H1 (cell line): ENCODE measurements around the gene CAPN11. TPM values are rescaled to one million over a fixed set of nuclear protein-coding genes. Genes with fewer than 3 reads are reported as not detected.
A peak's percentile ranks its signal among the peaks of the same experiment; 100 is the strongest.

Experiments used
- CTCF ChIA-PET: fragments of 300-600 bp; sonication (Branson Sonifier 250); formaldehyde crosslinking; loops from one replicate; lab custom pipeline; 2021; ENCODE audit not compliant: partially characterized antibody; lab: Charles Lee
- POLR2A ChIA-PET: fragments of 300-600 bp; sonication (Branson Sonifier 250); formaldehyde crosslinking; loops from one replicate; lab custom pipeline; 2021; ENCODE audit warnings: inconsistent platforms; ENCODE audit not compliant: partially characterized antibody; lab: Charles Lee
- DNase-seq, 2 experiments: peaks; one replicate each; pipeline versions ENCODE4 v3.0.0 to v3.0.0-alpha.2; 2010 to 2022; ENCODE audit warnings: low spot score in 2 of 2, low read depth in 1 of 2, mixed read lengths in 1 of 2
- FAIRE-seq: peaks from 2 replicates; lab custom pipeline; 2011; peaks lifted over from hg19 to GRCh38; lab: Jason Lieb, UNC
- H2AFZ ChIP-seq: 2 replicates; pipeline ENCODE4 v1.8.1; 2012; ENCODE audit warnings: low read length, inconsistent platforms
- H2AK5ac ChIP-seq: 2 replicates; pipeline ENCODE4 v1.6.1; 2013; ENCODE audit warnings: low read depth, low read length
- H2BK120ac ChIP-seq: replicated peaks from 2 replicates; pipeline ENCODE3; 2013; ENCODE audit warnings: low read depth, low read length, inconsistent platforms
- H2BK12ac ChIP-seq: 2 replicates; pipeline ENCODE4 v1.6.1; 2013; ENCODE audit warnings: low read depth, low read length
- H2BK15ac ChIP-seq: 2 replicates; pipeline ENCODE4 v1.6.1; 2013; ENCODE audit warnings: low read length
- H2BK20ac ChIP-seq: 2 replicates; pipeline ENCODE4 v1.6.1; 2013; ENCODE audit warnings: low read length
- H2BK5ac ChIP-seq: 2 replicates; pipeline ENCODE4 v1.6.1; 2013; ENCODE audit warnings: low read depth, low read length
- H3K14ac ChIP-seq: 2 replicates; pipeline ENCODE4 v1.6.1; 2013; ENCODE audit warnings: inconsistent platforms; ENCODE audit not compliant: insufficient read length
- H3K18ac ChIP-seq: 2 replicates; pipeline ENCODE4 v1.6.1; 2013; ENCODE audit warnings: low read length; ENCODE audit errors: extremely low read depth
- H3K23ac ChIP-seq: 2 replicates; pipeline ENCODE4 v1.6.1; 2013; ENCODE audit warnings: inconsistent platforms; ENCODE audit not compliant: insufficient read length
- H3K23me2 ChIP-seq: 2 replicates; pipeline ENCODE4 v1.6.1; 2013; ENCODE audit warnings: low read depth, low read length
- H3K27ac ChIP-seq: 2 replicates; pipeline ENCODE4 v1.6.1; 2011; ENCODE audit warnings: low read depth, low read length, inconsistent platforms
- H3K27me3 ChIP-seq, 4 experiments: replicated peaks in 1 of 4; 1 replicate in 1 of 4; 2 replicates in 3 of 4; pipeline versions ENCODE4 v1.6.1 to v1.8.1; 2011 to 2013; ENCODE audit warnings: low read length in 3 of 4, mild to moderate bottlenecking in 3 of 4, inconsistent platforms in 2 of 4, mixed read lengths in 2 of 4, moderate library complexity in 1 of 4; ENCODE audit not compliant: control insufficient read depth in 3 of 4, insufficient read depth in 3 of 4; ENCODE audit errors: extremely low read depth in 1 of 4
- H3K36me3 ChIP-seq, 4 experiments: 2 replicates each; pipeline versions ENCODE4 v1.6.1 to v1.8.1; 2011 to 2013; ENCODE audit warnings: mild to moderate bottlenecking in 4 of 4, low read length in 3 of 4, moderate library complexity in 2 of 4, control low read depth in 1 of 4, inconsistent platforms in 1 of 4; ENCODE audit not compliant: insufficient read depth in 4 of 4, control insufficient read depth in 2 of 4
- H3K4ac ChIP-seq: replicated peaks from 2 replicates; pipeline ENCODE3; 2013; ENCODE audit warnings: low read length, low read depth, mixed read lengths, inconsistent platforms; ENCODE audit not compliant: insufficient read length
- H3K4me1 ChIP-seq, 4 experiments: replicated peaks in 1 of 4; 1 replicate in 1 of 4; 2 replicates in 3 of 4; pipeline versions ENCODE4 v1.6.1 to v1.8.1; 2011 to 2013; ENCODE audit warnings: low read length in 3 of 4, inconsistent platforms in 2 of 4, mixed read lengths in 1 of 4; ENCODE audit not compliant: insufficient read depth in 4 of 4, control insufficient read depth in 3 of 4
- H3K4me2 ChIP-seq, 2 experiments: 2 replicates each; pipeline versions ENCODE4 v1.6.1 to v1.8.1; 2011 to 2013; ENCODE audit warnings: low read depth in 2 of 2, low read length in 2 of 2, control low read depth in 1 of 2, inconsistent platforms in 1 of 2, mild to moderate bottlenecking in 1 of 2; ENCODE audit not compliant: insufficient read depth in 1 of 2
- H3K4me3 ChIP-seq, 4 experiments: fragments of 200-600, 300-600 bp in 1 of 4; sonication (generic), shearing (Covaris generic), sonication (Bioruptor Twin) in 1 of 4; 2 replicates each; pipeline versions ENCODE4 v1.5.1 to v1.8.1; 2011 to 2016; ENCODE audit warnings: low read length in 4 of 4, low read depth in 3 of 4, control low read depth in 2 of 4, inconsistent platforms in 2 of 4, mild to moderate bottlenecking in 2 of 4, mixed read lengths in 1 of 4, moderate library complexity in 1 of 4; ENCODE audit not compliant: insufficient read depth in 2 of 4; ENCODE audit errors: extremely low read depth in 1 of 4
- H3K56ac ChIP-seq: replicated peaks from 2 replicates; pipeline ENCODE3; 2013; ENCODE audit warnings: low read depth, mild to moderate bottlenecking, mixed read lengths, low read length, inconsistent platforms; ENCODE audit not compliant: insufficient read length
- H3K79me1 ChIP-seq: 2 replicates; pipeline ENCODE4 v1.6.1; 2013; ENCODE audit warnings: low read depth, low read length, control low read depth
- H3K79me2 ChIP-seq, 2 experiments: 2 replicates each; pipeline versions ENCODE4 v1.6.1 to v1.8.1; 2012 to 2013; ENCODE audit warnings: low read length in 2 of 2, mild to moderate bottlenecking in 2 of 2, inconsistent platforms in 1 of 2; ENCODE audit not compliant: insufficient read depth in 2 of 2, control insufficient read depth in 1 of 2
- H3K9ac ChIP-seq, 4 experiments: replicated peaks in 1 of 4; 1 replicate in 1 of 4; 2 replicates in 3 of 4; pipeline versions ENCODE4 v1.6.1 to v1.8.1; 2011 to 2013; ENCODE audit warnings: low read depth in 3 of 4, low read length in 3 of 4, control low read depth in 2 of 4, mild to moderate bottlenecking in 2 of 4, moderate library complexity in 2 of 4, inconsistent platforms in 1 of 4; ENCODE audit errors: extremely low read depth in 1 of 4
- H3K9me3 ChIP-seq, 2 experiments: 2 replicates each; pipeline versions ENCODE4 v1.6.1 to v1.8.1; 2012 to 2013; ENCODE audit warnings: mild to moderate bottlenecking in 2 of 2, moderate library complexity in 2 of 2, control low read depth in 1 of 2, inconsistent platforms in 1 of 2, low read depth in 1 of 2, low read length in 1 of 2, mixed read lengths in 1 of 2; ENCODE audit not compliant: insufficient read depth in 2 of 2
- H4K20me1 ChIP-seq, 2 experiments: replicated peaks in 1 of 2; 2 replicates each; pipeline versions ENCODE3 to v1.8.1; 2011 to 2013; ENCODE audit warnings: inconsistent platforms in 2 of 2, low read length in 2 of 2, mild to moderate bottlenecking in 1 of 2; ENCODE audit not compliant: insufficient read depth in 2 of 2, control insufficient read depth in 1 of 2
- H4K5ac ChIP-seq: 2 replicates; pipeline ENCODE4 v1.6.1; 2013; ENCODE audit warnings: low read length, low read depth, mixed read lengths, inconsistent platforms; ENCODE audit not compliant: insufficient read length
- H4K8ac ChIP-seq: 2 replicates; pipeline ENCODE4 v1.8.0; 2013; ENCODE audit warnings: mild to moderate bottlenecking, moderate library complexity, low read length, inconsistent platforms; ENCODE audit not compliant: insufficient read depth; ENCODE audit errors: extremely low read depth
- H4K91ac ChIP-seq: replicated peaks from 2 replicates; pipeline ENCODE3; 2013; ENCODE audit warnings: low read length, mixed read lengths, inconsistent platforms; ENCODE audit not compliant: insufficient read length
- ATF2 ChIP-seq: IDR thresholded peaks from 2 replicates; pipeline ENCODE4 v1.6.1; 2012; ENCODE audit warnings: low read length, inconsistent platforms
- EGR1 ChIP-seq: IDR thresholded peaks from 2 replicates; pipeline ENCODE4 v1.6.1; 2011; ENCODE audit warnings: low read depth, low read length, borderline replicate concordance
- KDM4A ChIP-seq: IDR thresholded peaks from one replicate; pipeline ENCODE4 v1.7.1; 2012; ENCODE audit warnings: low read depth, mild to moderate bottlenecking, moderate library complexity, low read length, inconsistent platforms; ENCODE audit not compliant: severe bottlenecking
- MAFK ChIP-seq: IDR thresholded peaks from 2 replicates; pipeline ENCODE4 v1.6.1; 2012; ENCODE audit warnings: low read depth, mild to moderate bottlenecking, improper control_type of control experiment, low read length
- NRF1 ChIP-seq: IDR thresholded peaks from 2 replicates; pipeline ENCODE4 v1.6.1; 2011; ENCODE audit warnings: mild to moderate bottlenecking, low read depth, low read length, improper control_type of control experiment
- POLR2AphosphoS5 ChIP-seq: IDR thresholded peaks from 2 replicates; pipeline ENCODE4 v1.6.1; 2011; ENCODE audit warnings: low read depth, low read length
- SP1 ChIP-seq: IDR thresholded peaks from 2 replicates; pipeline ENCODE4 v1.6.1; 2011; ENCODE audit warnings: low read depth, low read length
- WGBS, 2 experiments: shearing (Covaris generic) in 1 of 2; methylation state at CpG; one replicate each; pipeline versions ENCODE4 v1.1.6 to v1.1.7; 2013 to 2015; ENCODE audit warnings: low lambda C conversion rate in 2 of 2, mixed read lengths in 2 of 2, inconsistent platforms in 1 of 2, low coverage in 1 of 2, missing lambda C conversion rate in 1 of 2; ENCODE audit not compliant: insufficient replicate concordance in 2 of 2, insufficient coverage in 1 of 2, insufficient read length in 1 of 2; ENCODE audit errors: extremely low coverage in 1 of 2, missing lambda C conversion rate in 1 of 2; 5-methylcytosine and 5-hydroxymethylcytosine counted together
- polyA plus RNA-seq, 7 experiments: library from polyadenylated mRNA; depleted of rRNA in 3 of 7; stranded (reverse) in 5 of 7; unstranded in 2 of 7; fragments of >200 nt in 5 of 7; fragments of 200-250 nt in 2 of 7; gene quantifications; 1 replicate in 5 of 7; 2 replicates in 1 of 7; 4 replicates in 1 of 7; pipeline versions ENCODE4 v1.2.1 to v1.2.3, GENCODE V29; 2011 to 2013; ENCODE audit warnings: missing spikeins in 2 of 7, mixed read lengths in 2 of 7
- total RNA-seq: library from RNA; stranded (reverse); fragmentation: NEBNext Ultra II Directional; extraction: Animal tissue kit (Norgen Biotek cat#: 25700); gene quantifications from 2 replicates; pipeline ENCODE4 v1.2.1, GENCODE V29; 2021

Gene CAPN11
- total and polyA plus RNA-seq, 2 of the 8 experiments (the other 6 are each of a cell fraction or from before 2014, with no cell fraction given): 0.95 to 0.97 TPM

DNA sequence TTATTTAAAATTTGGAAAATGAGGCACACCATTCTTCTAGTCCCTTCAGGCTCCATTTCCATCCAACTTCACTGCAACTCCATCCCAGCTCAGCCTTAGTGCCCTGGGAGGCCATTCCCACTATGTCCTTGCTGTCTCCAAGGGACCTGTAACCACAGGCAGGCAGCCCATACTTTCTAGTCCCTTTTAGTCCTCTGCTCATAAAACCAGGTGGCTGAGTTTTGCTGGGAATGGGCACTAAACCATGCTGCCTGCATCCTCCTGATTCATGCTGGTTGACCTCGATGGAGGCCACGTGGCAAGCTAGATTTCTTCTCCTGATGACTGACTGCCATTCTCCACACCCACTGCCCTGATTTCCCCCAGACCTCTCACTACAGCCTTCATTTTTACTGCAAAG lies 30.6 kb downstream of the CAPN11 start:
- Histone ChIP-seq H3K9ac (no peak overlapping the region), H3K79me1 (no peaks in the 10 kb centered on the region), H3K9me3 (no peaks in the 10 kb centered on the region), H3K79me2 (no peaks in the 10 kb centered on the region), H4K5ac (no peak overlapping the region), H3K4ac (no peak overlapping the region), H3K18ac (no peak overlapping the region), H2BK120ac (no peak overlapping the region), H4K20me1 (no peaks in the 10 kb centered on the region), H3K36me3 (no peaks in the 10 kb centered on the region), H2AK5ac (no peak overlapping the region), H3K4me3 (no peak overlapping the region), H3K4me1 (peaks cover 4 to 15% (median 6%) of the 10 kb centered on the region in 4 experiments), H3K23ac (no peak overlapping the region), H3K27ac (no peak overlapping the region), H3K27me3 (no peaks in the 10 kb centered on the region; a peak in 1 of 7 replicates), H2BK20ac (no peak overlapping the region), H2AFZ (0 out of 2 replicates have a peak overlapping the region, but pooled peaks have one; percentile 56), H3K23me2 (peaks cover 3% of the 10 kb centered on the region; the same call in 1 of the 2 replicates), H4K91ac (no peak overlapping the region), H4K8ac (peak overlapping the region; percentile 19; the same call in 1 of the 2 replicates), H3K56ac (no peak overlapping the region), H2BK15ac (no peak overlapping the region; the same call in 1 of the 2 replicates), H2BK12ac (no peak overlapping the region), H3K4me2 (no peak overlapping the region), H3K14ac (no peak overlapping the region)
- CTCF ChIA-PET: interaction anchor here (0.6 to 7.6 kb wide), 7 partner anchors 11 to 90 kb away, joined by 3 to 41 read pairs (median 6); partner anchors contain the start of genes HSP90AB1 and SLC29A1
- DNase-seq (no peak), FAIRE-seq (no peak)
- POLR2A ChIA-PET: interaction anchor here (1.2 to 1.7 kb wide), 8 partner anchors 9 to 65 kb away, joined by 3 to 7 read pairs (median 4); partner anchors contain the start of gene HSP90AB1
- WGBS, 2 experiments: 91% methylated on average over 2 of the region's 2 CpGs; no CpG with 5 or more reads in 1 of the 2 experiments
- TF ChIP-seq ATF2 (no peak), SP1 (no peak), MAFK (no peak), EGR1 (no peak), NRF1 (no peak), KDM4A (no peak), POLR2AphosphoS5 (no peak)
- TF ChIP-seq, all 59 proteins: peak for 0
- H2BK5ac ChIP-seq: no peak overlapping the region
